ENCODE measurements around the gene MLLT3.

GRCh38 chr9:20397348-20397747, 225.0 kb downstream of the MLLT3 start:
- TF ChIP-seq POLR2A (IDR thresholded peaks at IDR 0.05) (no peak), EP300 (IDR thresholded peaks at IDR 0.05) (no peak), CTCF (IDR thresholded peaks at IDR 0.05) (no peak)
